DOHH2 (cell line): Measurements from ENCODE around the gene CD63.

Source experiments
- EZH2phosphoT487 ChIP-seq: fragments of 200-600 bp; sonication (generic); IDR thresholded peaks from 2 replicates; pipeline ENCODE4 v1.6.1; 2017; ENCODE audit warnings: borderline replicate concordance, mild to moderate bottlenecking, antibody characterized with exemption, low read length, moderate library complexity, mixed read lengths
- TF ChIP-seq, protein P1 (sequence below): fragments of 200-600 bp; sonication (generic); IDR thresholded peaks from one replicate; pipeline ENCODE4 v1.5.1; 2014; ENCODE audit warnings: antibody characterized with exemption, mild to moderate bottlenecking, low read depth, low read length; ENCODE audit not compliant: poor library complexity, severe bottlenecking

DNA sequence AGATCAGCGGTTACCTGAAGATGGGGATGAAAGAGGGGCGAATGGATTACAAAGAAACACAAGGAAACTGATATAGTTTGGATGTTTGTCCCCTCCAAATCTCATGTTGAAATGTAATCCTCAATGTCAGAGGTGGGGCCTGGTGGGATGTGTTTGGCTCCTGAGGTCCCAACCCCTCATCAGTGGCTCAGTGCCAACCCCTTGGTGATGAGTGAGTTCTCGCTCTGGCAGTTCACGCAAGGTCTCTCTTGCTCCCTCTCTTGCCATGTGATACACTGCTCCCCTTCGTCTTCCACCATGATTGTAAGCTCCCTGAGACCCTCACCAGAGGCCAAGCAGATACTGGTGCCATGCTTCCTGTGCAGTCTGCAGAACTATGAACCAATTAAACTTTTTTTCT is 49.1 kb downstream of the CD63 start:
- TF ChIP-seq, protein P1, sequence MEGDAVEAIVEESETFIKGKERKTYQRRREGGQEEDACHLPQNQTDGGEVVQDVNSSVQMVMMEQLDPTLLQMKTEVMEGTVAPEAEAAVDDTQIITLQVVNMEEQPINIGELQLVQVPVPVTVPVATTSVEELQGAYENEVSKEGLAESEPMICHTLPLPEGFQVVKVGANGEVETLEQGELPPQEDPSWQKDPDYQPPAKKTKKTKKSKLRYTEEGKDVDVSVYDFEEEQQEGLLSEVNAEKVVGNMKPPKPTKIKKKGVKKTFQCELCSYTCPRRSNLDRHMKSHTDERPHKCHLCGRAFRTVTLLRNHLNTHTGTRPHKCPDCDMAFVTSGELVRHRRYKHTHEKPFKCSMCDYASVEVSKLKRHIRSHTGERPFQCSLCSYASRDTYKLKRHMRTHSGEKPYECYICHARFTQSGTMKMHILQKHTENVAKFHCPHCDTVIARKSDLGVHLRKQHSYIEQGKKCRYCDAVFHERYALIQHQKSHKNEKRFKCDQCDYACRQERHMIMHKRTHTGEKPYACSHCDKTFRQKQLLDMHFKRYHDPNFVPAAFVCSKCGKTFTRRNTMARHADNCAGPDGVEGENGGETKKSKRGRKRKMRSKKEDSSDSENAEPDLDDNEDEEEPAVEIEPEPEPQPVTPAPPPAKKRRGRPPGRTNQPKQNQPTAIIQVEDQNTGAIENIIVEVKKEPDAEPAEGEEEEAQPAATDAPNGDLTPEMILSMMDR, result no peak
- TF ChIP-seq EZH2phosphoT487, result no peak
